Hematopoietic multipotent progenitor cell (in vitro differentiated cells): ENCODE measurements around the gene P4HA2. TPM values are rescaled to one million over a fixed set of nuclear protein-coding genes. Genes with fewer than 3 reads are reported as not detected.
A peak's percentile ranks its signal among the peaks of the same experiment; 100 is the strongest.

Experiments used
- DNase-seq, 3 donors: peaks; one replicate each; pipeline ENCODE4 v3.0.0-alpha.2; 2011 to 2015; ENCODE audit warnings: low read depth in 2 of 3, low spot score in 2 of 3
- total RNA-seq: library from RNA; depleted of rRNA; stranded (reverse); fragments of >200 nt; gene quantifications from one replicate; pipeline ENCODE4 v1.2.3, GENCODE V29; 2012

The P4HA2 gene
- 0.54 TPM for total RNA-seq

- peak in 1 of 3 donors; percentile 22 for DNase-seq
Observed at GRCh38 chr5:132227485-132228240, at the start of gene P4HA2. Gene P4HA2 (minus strand): TSS chr5:132227853. CDS start chr5:132218626, 9,227 bp downstream.

- DNase-seq, result no peak
Observed at GRCh38 chr5:132277256-132277655, 49.6 kb upstream of the P4HA2 start.

- DNase-seq, result no peak
Observed at GRCh38 chr5:132275367-132276220, 47.9 kb upstream of the P4HA2 start.

DNA sequence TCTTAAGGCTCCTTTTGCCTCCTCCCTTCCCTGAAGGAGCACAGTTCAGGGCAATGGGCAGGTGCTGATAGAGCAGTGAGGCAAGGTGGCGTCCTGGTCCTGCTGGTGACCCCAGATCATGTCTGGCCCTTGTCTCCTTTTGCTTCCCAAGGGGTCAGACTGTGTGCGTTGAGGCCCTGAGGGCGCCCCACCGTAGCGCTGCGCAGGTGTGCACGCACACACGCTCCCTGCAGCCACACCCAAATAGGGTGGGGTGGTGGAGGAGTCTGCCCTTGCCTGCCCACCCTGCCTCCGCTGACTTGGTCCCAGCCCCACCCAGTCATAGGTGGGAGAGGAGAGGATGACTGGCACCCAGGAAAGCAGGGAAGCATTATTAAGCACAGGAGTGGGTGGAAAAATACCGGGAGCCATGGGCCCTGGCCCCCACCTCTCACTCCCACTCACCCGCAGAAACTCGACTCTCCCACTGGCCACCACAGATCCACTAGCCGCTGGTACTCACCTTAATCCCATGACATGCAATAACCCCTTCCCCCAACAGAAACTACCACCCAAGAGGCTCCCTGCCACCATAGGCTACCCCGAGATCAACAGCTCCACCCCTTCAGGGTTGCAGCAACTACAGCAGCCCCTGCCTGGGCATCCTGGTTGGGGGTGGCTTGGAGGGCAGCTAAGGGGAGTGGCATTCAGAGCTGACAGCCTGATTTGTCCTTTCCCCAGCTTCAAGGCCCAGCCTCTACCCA is 46.6 kb upstream of the P4HA2 start:
- no peak for DNase-seq

DNA sequence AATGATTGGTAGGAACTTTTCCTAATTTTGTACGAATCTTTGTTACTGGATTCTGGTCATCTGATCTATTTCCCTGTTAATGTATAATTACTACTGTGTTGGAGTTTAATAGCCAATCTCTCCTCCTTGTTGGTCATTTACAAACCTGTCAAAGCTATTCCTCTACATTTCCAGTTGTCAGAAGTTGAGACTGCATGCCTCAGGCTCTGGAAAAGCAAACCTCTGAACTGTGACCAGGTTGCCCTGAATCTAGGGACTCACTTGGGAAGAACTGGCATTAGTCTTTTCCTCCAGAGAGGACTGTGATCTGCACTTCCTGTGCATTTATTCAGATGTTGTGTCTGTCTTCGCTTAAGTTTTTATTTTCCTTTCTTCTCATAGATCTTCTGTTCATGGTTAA is 46.0 kb upstream of the P4HA2 start:
- no peak for DNase-seq

GRCh38 chr5:132272311-132273210 is 44.9 kb upstream of the P4HA2 start:
- peak in 2 of 3 donors; percentile 69 to 88 for DNase-seq

- peak in 1 of 3 donors; percentile 30 for DNase-seq
Observed at GRCh38 chr5:132271251-132272246, 43.9 kb upstream of the P4HA2 start.

GRCh38 chr5:132270706-132271105 is 43.1 kb upstream of the P4HA2 start:
- DNase-seq, result no peak

- DNase-seq, result no peak
Observed at GRCh38 chr5:132270335-132270665, 42.6 kb upstream of the P4HA2 start.

DNA sequence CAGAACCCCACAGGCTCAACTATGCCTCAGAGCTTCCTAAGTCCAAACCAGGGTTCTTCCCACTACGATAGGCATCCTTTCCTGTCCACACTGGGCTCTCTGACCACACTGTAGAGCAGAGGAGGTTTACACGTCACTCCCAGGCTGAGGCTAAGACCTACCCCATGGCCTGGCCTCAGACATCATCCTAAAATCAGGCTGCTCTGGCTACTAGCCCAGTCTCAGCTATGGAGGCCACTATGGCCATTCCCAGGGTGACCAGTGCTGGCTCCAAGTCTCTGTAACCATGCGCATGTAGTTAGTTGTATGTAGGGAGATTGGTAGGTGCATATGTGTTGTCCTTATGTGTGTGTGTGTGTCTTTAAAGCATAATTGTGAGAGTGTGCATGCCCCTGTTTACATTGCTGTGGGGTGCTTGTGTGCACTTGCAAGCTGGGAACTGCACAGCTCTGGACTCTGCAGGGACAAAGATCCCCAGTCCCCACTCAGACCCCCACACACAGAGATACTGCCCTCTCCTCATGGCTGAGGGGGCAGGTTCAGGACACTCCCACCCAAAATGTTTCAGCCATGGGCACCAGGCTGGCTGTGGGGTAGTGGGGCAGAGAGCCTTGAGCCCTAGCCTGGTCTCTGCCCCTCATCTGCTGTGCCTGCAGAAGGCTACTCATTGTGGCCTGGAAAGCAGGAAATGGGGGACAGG is 42.1 kb upstream of the P4HA2 start:
- no peak for DNase-seq

DNA sequence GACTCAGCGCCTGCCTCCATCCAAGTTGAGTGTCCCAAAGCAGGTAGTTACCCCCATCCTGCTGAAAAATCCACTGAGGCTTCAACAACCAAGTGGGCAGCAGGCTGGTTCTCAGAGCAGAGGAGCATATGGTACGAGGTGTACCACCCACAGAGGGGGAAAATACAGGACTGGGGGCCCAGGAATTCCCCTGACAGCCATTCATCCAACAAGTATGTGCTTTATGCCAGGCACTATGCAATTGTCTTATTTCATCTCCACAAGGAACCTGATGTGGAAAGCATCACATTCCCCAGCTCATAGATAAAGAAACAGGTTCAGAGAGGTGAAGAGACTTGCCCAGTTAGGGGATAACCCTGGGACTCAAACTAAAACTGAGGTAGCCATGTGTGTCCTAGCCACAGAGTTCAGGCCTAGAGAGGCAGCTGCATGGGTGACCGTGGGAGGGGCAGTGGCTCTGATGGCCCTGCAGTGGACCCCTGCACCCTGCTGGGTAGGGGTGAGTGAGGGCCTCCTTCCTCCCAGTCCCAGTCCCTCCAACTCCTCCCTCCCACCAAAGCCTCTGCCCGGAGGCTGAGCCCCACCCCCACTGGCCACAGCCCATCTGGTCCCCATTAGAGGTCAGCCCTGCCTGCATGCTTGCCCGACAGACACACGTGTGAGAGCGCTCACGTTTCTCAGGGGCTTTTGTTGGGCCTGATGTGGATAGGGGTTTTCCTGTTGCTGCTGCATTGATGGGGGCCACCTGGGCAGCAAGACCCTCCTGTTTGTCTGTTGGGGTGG is 41.3 kb upstream of the P4HA2 start:
- no peak for DNase-seq

DNA sequence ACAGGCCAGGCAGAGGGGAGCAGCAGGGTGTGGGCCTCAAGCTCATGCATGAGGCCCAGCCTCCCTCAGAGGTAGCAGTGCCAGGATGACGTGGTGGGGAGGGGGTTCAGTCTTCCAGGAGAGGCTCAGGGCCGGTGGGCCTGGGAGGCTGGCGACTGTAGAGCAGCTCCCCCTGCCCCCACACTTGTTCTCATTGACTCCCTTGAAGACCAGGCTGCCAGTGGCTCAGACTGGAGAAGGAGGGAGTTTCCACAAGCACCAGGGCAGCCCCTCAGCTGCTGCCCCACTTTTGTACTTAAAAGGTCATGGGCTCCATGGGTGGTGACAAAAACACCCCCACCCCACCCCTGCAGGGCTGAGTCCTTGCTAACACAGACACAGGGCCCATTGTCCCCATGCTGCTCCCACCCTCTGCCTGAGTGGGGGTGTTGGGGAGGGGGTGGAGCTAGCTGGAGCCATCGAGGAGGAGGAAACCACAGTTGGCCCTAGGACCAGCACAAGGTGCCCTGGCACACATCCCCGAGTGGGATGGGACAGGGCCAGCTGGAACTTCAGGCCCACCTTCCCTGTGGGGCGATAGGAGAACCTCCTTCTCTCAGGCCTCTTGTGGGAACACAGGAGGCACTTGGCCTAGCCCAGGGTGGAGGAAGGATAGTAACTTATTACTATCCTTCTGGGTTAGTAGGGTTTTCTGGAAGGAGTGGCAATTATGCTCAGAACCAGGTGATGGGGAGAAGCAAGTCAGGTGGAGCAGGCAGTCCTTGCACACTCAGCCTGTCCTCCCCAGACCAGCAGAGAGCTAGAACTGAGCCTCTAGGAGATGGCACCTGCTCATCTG is 40.5 kb upstream of the P4HA2 start:
- no peak for DNase-seq

- no peak for DNase-seq
Observed at GRCh38 chr5:132267166-132267739, 39.6 kb upstream of the P4HA2 start.

GRCh38 chr5:132266836-132267160 is 39.1 kb upstream of the P4HA2 start:
- no peak for DNase-seq

- no peak for DNase-seq
Observed at GRCh38 chr5:132266031-132266835, 38.6 kb upstream of the P4HA2 start.
